SK-N-SH (cell line): ENCODE data around the gene SLC8A1. TPM values are rescaled to one million over a fixed set of nuclear protein-coding genes. Genes with fewer than 3 reads are reported as not detected.

ENCODE experiments used
- CTCF ChIA-PET: fragments of 300-600, 350-600 bp; formaldehyde crosslinking; extraction: SDS; loops from one replicate; lab custom pipeline; 2021; lab: Yijun Ruan, JAX
- POLR2A ChIA-PET: fragments of 350-600 bp; sonication (Branson Sonifier 250); formaldehyde crosslinking; extraction: SDS; loops from one replicate; lab custom pipeline; 2020; ENCODE audit warnings: antibody characterized with exemption, inconsistent platforms; lab: Yijun Ruan, JAX
- DNase-seq: peaks from one replicate; pipeline ENCODE4 v3.0.0; 2012
- H2AFZ ChIP-seq: fragments of 200-600 bp; sonication (generic); 2 replicates; pipeline ENCODE4 v1.8.1; 2016; ENCODE audit warnings: antibody characterized with exemption, mild to moderate bottlenecking, low read depth
- H3F3A ChIP-seq: fragments of 200-600 bp; sonication (generic); replicated peaks from 2 replicates; pipeline ENCODE3; 2016; ENCODE audit warnings: antibody characterized with exemption, mild to moderate bottlenecking; ENCODE audit not compliant: insufficient read depth
- H3K27ac ChIP-seq, 2 experiments: fragments of 200-500 bp in 1 of 2; fragments of 200-600 bp in 1 of 2; sonication (Bioruptor generic) in 1 of 2; sonication (generic), shearing (Covaris generic) in 1 of 2; 2 replicates each; pipeline versions ENCODE4 v1.5.1 to v1.6.1; 2014 to 2016; ENCODE audit warnings: low read depth in 2 of 2, inconsistent platforms in 1 of 2, low read length in 1 of 2, mild to moderate bottlenecking in 1 of 2, mixed read lengths in 1 of 2
- H3K27me3 ChIP-seq: fragments of 200-600 bp; sonication (generic), shearing (Covaris generic); 2 replicates; pipeline ENCODE4 v1.6.1; 2016; ENCODE audit warnings: mixed run types; ENCODE audit not compliant: insufficient read depth
- H3K36me3 ChIP-seq, 2 experiments: fragments of 200-500 bp in 1 of 2; fragments of 200-600 bp in 1 of 2; sonication (Bioruptor generic) in 1 of 2; sonication (generic) in 1 of 2; replicated peaks in 1 of 2; 2 replicates each; pipeline versions ENCODE3 to v1.5.1; 2014 to 2016; ENCODE audit warnings: low read length in 1 of 2, mild to moderate bottlenecking in 1 of 2; ENCODE audit not compliant: insufficient read depth in 2 of 2, control insufficient read depth in 1 of 2
- H3K4me1 ChIP-seq, 2 experiments: fragments of 200-500 bp in 1 of 2; fragments of 200-600 bp in 1 of 2; sonication (Bioruptor generic) in 1 of 2; sonication (generic), shearing (Covaris generic) in 1 of 2; 2 replicates each; pipeline versions ENCODE4 v1.5.1 to v1.6.1; 2014 to 2016; ENCODE audit warnings: low read depth in 1 of 2, low read length in 1 of 2, mixed run types in 1 of 2; ENCODE audit not compliant: insufficient read depth in 2 of 2, control insufficient read depth in 1 of 2
- H3K4me2 ChIP-seq: fragments of 200-600 bp; sonication (generic), shearing (Covaris generic); 2 replicates; pipeline ENCODE4 v1.6.1; 2017; ENCODE audit warnings: mixed run types
- H3K4me3 ChIP-seq, 2 experiments: fragments of 200-500 bp in 1 of 2; fragments of 200-600 bp in 1 of 2; sonication (Bioruptor generic) in 1 of 2; sonication (generic), shearing (Covaris generic) in 1 of 2; 2 replicates each; pipeline versions ENCODE4 v1.5.1 to v1.8.1; 2014 to 2016; ENCODE audit warnings: low read depth in 2 of 2, inconsistent platforms in 1 of 2, low read length in 1 of 2, mild to moderate bottlenecking in 1 of 2, mixed read lengths in 1 of 2, moderate library complexity in 1 of 2
- H3K79me2 ChIP-seq: fragments of 200-600 bp; sonication (generic); 2 replicates; pipeline ENCODE4 v1.8.1; 2017; ENCODE audit warnings: mild to moderate bottlenecking; ENCODE audit not compliant: insufficient read depth
- H3K9ac ChIP-seq: fragments of 200-600 bp; sonication (generic); 2 replicates; pipeline ENCODE4 v1.6.1; 2017; ENCODE audit warnings: mixed run types
- H3K9me2 ChIP-seq: fragments of 200-600 bp; sonication (generic); 2 replicates; pipeline ENCODE4 v1.6.1; 2017; ENCODE audit warnings: mixed run types
- H3K9me3 ChIP-seq: fragments of 200-600 bp; sonication (generic); 2 replicates; pipeline ENCODE4 v1.6.1; 2017; ENCODE audit warnings: mixed run types, mild to moderate bottlenecking, moderate library complexity
- H4K20me1 ChIP-seq: fragments of 200-600 bp; sonication (generic); 2 replicates; pipeline ENCODE4 v1.6.1; 2017; ENCODE audit warnings: mild to moderate bottlenecking, mixed run types; ENCODE audit not compliant: insufficient read depth
- CTCF ChIP-seq: fragments of 200-600 bp; sonication (generic); IDR thresholded peaks from 2 replicates; pipeline ENCODE4 v1.6.1; 2017; ENCODE audit warnings: antibody characterized with exemption, mild to moderate bottlenecking, moderate library complexity
- EZH2phosphoT487 ChIP-seq: fragments of 200-600 bp; sonication (generic); IDR thresholded peaks from 2 replicates; pipeline ENCODE4 v1.6.1; 2017; ENCODE audit warnings: low read depth, mixed run types, mild to moderate bottlenecking, antibody characterized with exemption, moderate library complexity, borderline replicate concordance
- FOSL2 ChIP-seq: IDR thresholded peaks from 2 replicates; pipeline ENCODE4 v1.4.0; 2012; ENCODE audit warnings: low read depth, mild to moderate bottlenecking, moderate library complexity, borderline replicate concordance
- JUND ChIP-seq: IDR thresholded peaks from 2 replicates; pipeline ENCODE4 v1.4.0; 2012
- MEF2A ChIP-seq: IDR thresholded peaks from 2 replicates; pipeline ENCODE4 v1.4.0; 2012; ENCODE audit warnings: low read depth, borderline replicate concordance
- MXI1 ChIP-seq: IDR thresholded peaks from 2 replicates; pipeline ENCODE4 v1.6.1; 2012; ENCODE audit warnings: mild to moderate bottlenecking, low read depth, low read length, improper control_type of control experiment
- NRF1 ChIP-seq: IDR thresholded peaks from 2 replicates; pipeline ENCODE4 v1.6.1; 2012; ENCODE audit warnings: low read depth, mild to moderate bottlenecking, low read length
- POLR2AphosphoS5 ChIP-seq: IDR thresholded peaks from 2 replicates; pipeline ENCODE4 v1.6.1; 2012; ENCODE audit warnings: low read depth, low read length
- REST ChIP-seq: IDR thresholded peaks from 2 replicates; pipeline ENCODE4 v1.6.1; 2012; ENCODE audit warnings: mild to moderate bottlenecking, low read depth, low read length, moderate library complexity
- RFX5 ChIP-seq: IDR thresholded peaks from 2 replicates; pipeline ENCODE4 v1.6.1; 2012; ENCODE audit warnings: mild to moderate bottlenecking, improper control_type of control experiment, low read length
- RXRA ChIP-seq: IDR thresholded peaks from 2 replicates; pipeline ENCODE4 v1.4.0; 2012; ENCODE audit warnings: low read depth, mild to moderate bottlenecking, borderline replicate concordance
- SIN3A ChIP-seq: IDR thresholded peaks from 2 replicates; pipeline ENCODE4 v1.6.1; 2012; ENCODE audit warnings: low read depth, mild to moderate bottlenecking, low read length, moderate library complexity, borderline replicate concordance
- TAF1 ChIP-seq: IDR thresholded peaks from 2 replicates; pipeline ENCODE4 v1.6.1; 2012; ENCODE audit warnings: low read depth, mild to moderate bottlenecking, low read length, moderate library complexity, borderline replicate concordance
- TEAD4 ChIP-seq: IDR thresholded peaks from 2 replicates; pipeline ENCODE4 v1.4.0; 2012; ENCODE audit warnings: mild to moderate bottlenecking, borderline replicate concordance; ENCODE audit not compliant: insufficient read depth
- USF2 ChIP-seq: fragments of 150-350 bp; IDR thresholded peaks from 2 replicates; pipeline ENCODE4 v1.6.1; 2017; ENCODE audit warnings: antibody characterized with exemption, low read length, low read depth, borderline replicate concordance
- WGBS: methylation state at CpG from one replicate; pipeline ENCODE4 v1.1.6; 2017; ENCODE audit warnings: low lambda C conversion rate; 5-methylcytosine and 5-hydroxymethylcytosine counted together
- polyA plus RNA-seq, 3 experiments: library from polyadenylated mRNA; depleted of rRNA; stranded (reverse); fragments of >200 nt; gene quantifications; 2 replicates each; pipeline ENCODE4 v1.2.3, GENCODE V29; 2012

The SLC8A1 gene
- polyA plus RNA-seq, 1 of the 3 experiments (the other 2 are of a cell fraction), result 3.2 TPM

GRCh38 chr2:40330096-40330495 lies 121.8 kb downstream of the SLC8A1 start:
- 85% methylated on average over 3 of the region's 3 CpGs for WGBS
- ChIA-PET CTCF (interaction anchor here (1.0 to 1.2 kb wide), 2 partner anchors 11 to 115 kb away, joined by 3 to 7 read pairs; no protein-coding TSS in a partner anchor), POLR2A (no interaction called here)
- H3K4me2 ChIP-seq, result no peak overlapping the region
- no peak overlapping the region for H2AFZ ChIP-seq
- no peak overlapping the region for H3K9ac ChIP-seq
- peaks cover 0 to 3% of the 10 kb centered on the region in 2 experiments; a peak in 2 of 4 replicates for H3K4me1 ChIP-seq
- H3K4me3 ChIP-seq, result no peak overlapping the region
- H3K9me3 ChIP-seq, result no peaks in the 10 kb centered on the region
- H3K27me3 ChIP-seq, result no peaks in the 10 kb centered on the region
- no peaks in the 10 kb centered on the region for H3K79me2 ChIP-seq
- TF ChIP-seq RXRA, result no peak
- TF ChIP-seq USF2, result no peak
- TF ChIP-seq POLR2AphosphoS5, result no peak
- no peak for TF ChIP-seq JUND
- TF ChIP-seq FOSL2, result no peak
- TF ChIP-seq MEF2A, result no peak
- TF ChIP-seq EZH2phosphoT487, result no peak
- no peak for TF ChIP-seq NRF1
- no peak for TF ChIP-seq MXI1
- no peak for TF ChIP-seq TAF1
- TF ChIP-seq SIN3A, result no peak
- TF ChIP-seq REST, result no peak
- no peaks in the 10 kb centered on the region for H4K20me1 ChIP-seq
- no peaks in the 10 kb centered on the region for H3K36me3 ChIP-seq
- H3K9me2 ChIP-seq, result no peaks in the 10 kb centered on the region
- no peaks in the 10 kb centered on the region for H3F3A ChIP-seq
- DNase-seq, result no peak
- H3K27ac ChIP-seq, result no peak overlapping the region

GRCh38 chr2:40329739-40330030 lies 122.2 kb downstream of the SLC8A1 start:
- Histone ChIP-seq H3K36me3 (no peaks in the 10 kb centered on the region), H3K4me2 (no peak overlapping the region), H3K9ac (no peak overlapping the region), H2AFZ (no peak overlapping the region), H3K4me3 (no peak overlapping the region), H3F3A (no peaks in the 10 kb centered on the region), H3K9me2 (no peaks in the 10 kb centered on the region), H4K20me1 (no peaks in the 10 kb centered on the region), H3K27ac (no peak overlapping the region), H3K79me2 (no peaks in the 10 kb centered on the region), H3K27me3 (no peaks in the 10 kb centered on the region), H3K4me1 (peaks cover 0 to 3% of the 10 kb centered on the region in 2 experiments; a peak in 2 of 4 replicates), H3K9me3 (no peaks in the 10 kb centered on the region)
- POLR2A ChIA-PET, result no interaction called here
- no peak for DNase-seq
- TF ChIP-seq TEAD4 (no peak), RFX5 (no peak), CTCF (no peak), TAF1 (no peak), RXRA (no peak)
- WGBS, result 78% methylated on average over 1 of the region's 1 CpG
- CTCF ChIA-PET, result interaction anchor here (1.2 kb wide), 1 partner anchor 11 kb away, joined by 7 read pairs; no protein-coding TSS in a partner anchor
